K562 (cell line): Measurements from ENCODE around the gene EFEMP2. TPM values are rescaled to one million over a fixed set of nuclear protein-coding genes. Genes with fewer than 3 reads are reported as not detected.

ENCODE experiments used
- CREM ChIP-seq: IDR thresholded peaks from 2 replicates; pipeline ENCODE4 v1.6.1; 2014; ENCODE audit warnings: antibody characterized with exemption, low read depth
- FOXJ3 ChIP-seq: sonication (generic); formaldehyde crosslinking; IDR thresholded peaks from 2 replicates; pipeline ENCODE4 v1.4.0; 2020; ENCODE audit warnings: mild to moderate bottlenecking, missing genetic modification reagents
- GTF2A2 ChIP-seq: IDR thresholded peaks from 2 replicates; pipeline ENCODE4 v1.6.1; 2016; ENCODE audit warnings: mild to moderate bottlenecking, missing genetic modification characterization, missing compliant biosample characterization
- HDGF ChIP-seq: fragments of 450-650 bp; IDR thresholded peaks from 2 replicates; pipeline ENCODE4 v1.6.1; 2016
- HLTF ChIP-seq: fragments of 450-650 bp; IDR thresholded peaks from 2 replicates; pipeline ENCODE4 v1.6.1; 2016
- HMG20A ChIP-seq: fragments of 450-650 bp; formaldehyde crosslinking; conservative IDR thresholded peaks from 2 replicates; pipeline ENCODE4 v1.4.0; 2020; ENCODE audit warnings: mild to moderate bottlenecking, mixed read lengths
- IRF2 ChIP-seq: sonication (generic); formaldehyde crosslinking; IDR thresholded peaks from 2 replicates; pipeline ENCODE4 v1.8.1; 2022; ENCODE audit warnings: mild to moderate bottlenecking, missing genetic modification reagents
- IRF9 ChIP-seq: fragments of 450-650 bp; IDR thresholded peaks from 2 replicates; pipeline ENCODE4 v1.6.1; 2016; ENCODE audit warnings: missing biosample characterization, missing genetic modification characterization
- KDM2B ChIP-seq: fragments of 250-450 bp; sonication (Bioruptor Pico); IDR thresholded peaks from 2 replicates; pipeline ENCODE4 v1.8.0; 2021; ENCODE audit warnings: mild to moderate bottlenecking, moderate library complexity
- KHSRP ChIP-seq: fragments of 450-650 bp; IDR thresholded peaks from 2 replicates; pipeline ENCODE4 v1.6.1; 2017
- MAFK ChIP-seq: IDR thresholded peaks from 2 replicates; pipeline ENCODE4 v1.6.1; 2011; ENCODE audit warnings: low read length, improper control_type of control experiment
- MTA3 ChIP-seq: fragments of 450-650 bp; formaldehyde crosslinking; IDR thresholded peaks from 2 replicates; pipeline ENCODE4 v1.6.1; 2017; ENCODE audit warnings: mild to moderate bottlenecking, borderline replicate concordance
- NFIC ChIP-seq: fragments of 450-650 bp; IDR thresholded peaks from 2 replicates; pipeline ENCODE4 v1.6.1; 2017; ENCODE audit warnings: mild to moderate bottlenecking, inconsistent platforms
- PHF21A ChIP-seq: fragments of 450-650 bp; IDR thresholded peaks from 2 replicates; pipeline ENCODE4 v1.6.1; 2017; ENCODE audit warnings: low read depth, borderline replicate concordance
- POLR2H ChIP-seq: IDR thresholded peaks from 2 replicates; pipeline ENCODE4 v1.6.1; 2016; ENCODE audit warnings: missing genetic modification characterization, low read depth, mild to moderate bottlenecking, control low read depth, missing compliant biosample characterization, moderate library complexity
- PURB ChIP-seq: sonication (generic); formaldehyde crosslinking; IDR thresholded peaks from 2 replicates; pipeline ENCODE4 v1.9.0; 2021; ENCODE audit warnings: low read depth, mild to moderate bottlenecking, missing genetic modification reagents
- RBM22 ChIP-seq: fragments of 200-400 bp; formaldehyde crosslinking; IDR thresholded peaks from 2 replicates; pipeline ENCODE4 v1.6.1; 2018; ENCODE audit warnings: low read length, low read depth; ENCODE audit not compliant: poor library complexity, severe bottlenecking
- RFX7 ChIP-seq: fragments of 250-450 bp; sonication (Bioruptor Pico); IDR thresholded peaks from 2 replicates; pipeline ENCODE4 v1.5.1; 2021; ENCODE audit warnings: mild to moderate bottlenecking
- THRAP3 ChIP-seq: fragments of 450-650 bp; IDR thresholded peaks from 2 replicates; pipeline ENCODE4 v1.6.1; 2016; ENCODE audit warnings: mild to moderate bottlenecking, inconsistent platforms, borderline replicate concordance
- TRIM28 ChIP-seq: fragments of 450-650 bp; IDR thresholded peaks from 2 replicates; pipeline ENCODE4 v1.6.1; 2017
- ZBTB26 ChIP-seq: fragments of 450-650 bp; formaldehyde crosslinking; IDR thresholded peaks from 2 replicates; pipeline ENCODE4 v1.4.0; 2022; ENCODE audit warnings: missing genetic modification characterization
- ZNF263 ChIP-seq: sonication (generic); formaldehyde crosslinking; IDR thresholded peaks from 2 replicates; pipeline ENCODE4 v1.8.0; 2022; ENCODE audit warnings: mild to moderate bottlenecking, missing genetic modification reagents, borderline replicate concordance
- ZNF436 ChIP-seq: fragments of 250-450, 450-650 bp; sonication (Bioruptor Pico); formaldehyde crosslinking; IDR thresholded peaks from 2 replicates; pipeline ENCODE4 v1.7.0; 2020; ENCODE audit warnings: mild to moderate bottlenecking
- ZNF668 ChIP-seq: fragments of 250-450 bp; sonication (Bioruptor Pico); IDR thresholded peaks from 2 replicates; pipeline ENCODE4 v1.8.0; 2022; ENCODE audit warnings: mild to moderate bottlenecking, inconsistent platforms
- polyA plus RNA-seq, 8 experiments: library from polyadenylated mRNA; depleted of rRNA in 4 of 8; stranded (reverse) in 5 of 8; unstranded in 3 of 8; fragments of >200 nt; fragmentation: Nextera tagmentation in 2 of 8; fragmentation: Illumina TruSeq in 1 of 8; extraction: Ambion mirVana in 2 of 8; extraction: Trizol in 1 of 8; gene quantifications; 2 replicates each; pipeline versions ENCODE4 v1.2.1 to v1.2.3, GENCODE V29; 2011 to 2014; ENCODE audit warnings: inconsistent platforms in 1 of 8, missing spikeins in 1 of 8
- total RNA-seq, 7 experiments: library from RNA; depleted of rRNA in 6 of 7; stranded (reverse); fragments of >200 nt in 6 of 7; fragmentation: Illumina TruSeq in 2 of 7; extraction: Trizol in 2 of 7; gene quantifications; 2 replicates each; pipeline versions ENCODE4 v1.2.1 to v1.2.3, GENCODE V29; 2011 to 2021; ENCODE audit warnings: low replicate concordance in 1 of 7
- TF ChIP-seq, protein P1 (sequence below): fragments of 450-650 bp; IDR thresholded peaks from 2 replicates; pipeline ENCODE4 v1.6.1; 2017; ENCODE audit warnings: mild to moderate bottlenecking, moderate library complexity
- TF ChIP-seq, protein P2 (sequence below): fragments of 450-650 bp; formaldehyde crosslinking; conservative IDR thresholded peaks from 2 replicates; pipeline ENCODE4 v1.4.0; 2022; ENCODE audit warnings: mild to moderate bottlenecking, missing genetic modification characterization
- TF ChIP-seq, protein P3 (sequence below): conservative IDR thresholded peaks from 2 replicates; pipeline ENCODE4 v1.6.1; 2011; ENCODE audit warnings: low read depth, mild to moderate bottlenecking, low read length; ENCODE audit not compliant: control insufficient read depth

The EFEMP2 gene
- total and polyA plus RNA-seq, 9 of the 15 experiments (the other 6 are each of a cell fraction or from before 2014, with no cell fraction given) = 0.07 to 2.9 (median 0.69) TPM; not detected in 1

DNA sequence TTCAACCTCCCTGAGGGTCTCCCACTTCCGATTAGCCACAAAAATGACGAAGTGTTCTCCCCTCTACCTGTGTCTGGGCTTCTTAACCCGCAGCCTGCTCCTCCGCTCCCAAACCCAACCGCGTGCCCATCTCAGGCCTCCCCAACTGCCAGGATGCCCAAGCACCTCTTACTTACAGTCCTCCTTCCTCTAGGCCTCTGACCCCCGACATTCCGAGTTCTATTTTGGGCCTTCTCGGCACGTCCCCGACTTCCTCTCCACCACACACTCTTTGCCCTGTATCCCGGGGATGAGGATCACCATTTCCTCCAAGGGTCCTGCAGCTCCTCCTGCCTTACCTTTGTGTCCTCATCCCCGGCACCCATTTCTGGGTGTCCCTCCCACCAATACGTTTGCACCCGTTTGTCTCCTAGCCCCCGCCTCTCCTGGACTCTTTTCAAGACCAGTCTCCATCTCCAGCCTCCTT is 12.8 kb downstream of the EFEMP2 start (continued):
- TF ChIP-seq ZBTB26 (CRISPR knock-in tag) (peak; percentile 95), RFX7 (CRISPR knock-in tag) (no peak), MAFK (no peak), KHSRP (no peak), ZNF263 (CRISPR knock-in tag) (peak; percentile 51; the same call in 1 of the 2 replicates), GTF2A2 (no peak), IRF9 (tag) (no peak), IRF2 (no peak), CREM (no peak), KDM2B (CRISPR knock-in tag) (no peak), NFIC (no peak), FOXJ3 (CRISPR knock-in tag) (no peak), PHF21A (no peak), RBM22 (no peak), HLTF (peak; percentile 82; the same call in 1 of the 2 replicates), HDGF (peak; percentile 92; the same call in 1 of the 2 replicates), THRAP3 (no peak), POLR2H (tag) (peak; percentile 74), TRIM28 (no peak), MTA3 (no peak), ZNF436 (no peak), HMG20A (no peak), ZNF668 (CRISPR knock-in tag) (no peak), PURB (CRISPR knock-in tag) (no peak)
- TF ChIP-seq, protein P1, sequence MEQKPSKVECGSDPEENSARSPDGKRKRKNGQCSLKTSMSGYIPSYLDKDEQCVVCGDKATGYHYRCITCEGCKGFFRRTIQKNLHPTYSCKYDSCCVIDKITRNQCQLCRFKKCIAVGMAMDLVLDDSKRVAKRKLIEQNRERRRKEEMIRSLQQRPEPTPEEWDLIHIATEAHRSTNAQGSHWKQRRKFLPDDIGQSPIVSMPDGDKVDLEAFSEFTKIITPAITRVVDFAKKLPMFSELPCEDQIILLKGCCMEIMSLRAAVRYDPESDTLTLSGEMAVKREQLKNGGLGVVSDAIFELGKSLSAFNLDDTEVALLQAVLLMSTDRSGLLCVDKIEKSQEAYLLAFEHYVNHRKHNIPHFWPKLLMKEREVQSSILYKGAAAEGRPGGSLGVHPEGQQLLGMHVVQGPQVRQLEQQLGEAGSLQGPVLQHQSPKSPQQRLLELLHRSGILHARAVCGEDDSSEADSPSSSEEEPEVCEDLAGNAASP = no peak
- TF ChIP-seq, protein P2, sequence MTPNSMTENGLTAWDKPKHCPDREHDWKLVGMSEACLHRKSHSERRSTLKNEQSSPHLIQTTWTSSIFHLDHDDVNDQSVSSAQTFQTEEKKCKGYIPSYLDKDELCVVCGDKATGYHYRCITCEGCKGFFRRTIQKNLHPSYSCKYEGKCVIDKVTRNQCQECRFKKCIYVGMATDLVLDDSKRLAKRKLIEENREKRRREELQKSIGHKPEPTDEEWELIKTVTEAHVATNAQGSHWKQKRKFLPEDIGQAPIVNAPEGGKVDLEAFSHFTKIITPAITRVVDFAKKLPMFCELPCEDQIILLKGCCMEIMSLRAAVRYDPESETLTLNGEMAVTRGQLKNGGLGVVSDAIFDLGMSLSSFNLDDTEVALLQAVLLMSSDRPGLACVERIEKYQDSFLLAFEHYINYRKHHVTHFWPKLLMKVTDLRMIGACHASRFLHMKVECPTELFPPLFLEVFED = peak; percentile 94; the same call in 1 of the 2 replicates
- TF ChIP-seq, protein P3, sequence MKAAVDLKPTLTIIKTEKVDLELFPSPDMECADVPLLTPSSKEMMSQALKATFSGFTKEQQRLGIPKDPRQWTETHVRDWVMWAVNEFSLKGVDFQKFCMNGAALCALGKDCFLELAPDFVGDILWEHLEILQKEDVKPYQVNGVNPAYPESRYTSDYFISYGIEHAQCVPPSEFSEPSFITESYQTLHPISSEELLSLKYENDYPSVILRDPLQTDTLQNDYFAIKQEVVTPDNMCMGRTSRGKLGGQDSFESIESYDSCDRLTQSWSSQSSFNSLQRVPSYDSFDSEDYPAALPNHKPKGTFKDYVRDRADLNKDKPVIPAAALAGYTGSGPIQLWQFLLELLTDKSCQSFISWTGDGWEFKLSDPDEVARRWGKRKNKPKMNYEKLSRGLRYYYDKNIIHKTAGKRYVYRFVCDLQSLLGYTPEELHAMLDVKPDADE = no peak
